Stomach smooth muscle (tissue), 2 donors: Measurements from ENCODE around the gene PTPRB.

Source experiments
- H3K27ac ChIP-seq: one replicate; pipeline ENCODE4 v1.7.0; 2013; ENCODE audit warnings: mild to moderate bottlenecking, low read length, inconsistent platforms
- H3K27me3 ChIP-seq, 2 donors: one replicate each; pipeline ENCODE4 v1.7.0; 2013; ENCODE audit warnings: low read length in 2 of 2; ENCODE audit not compliant: insufficient read depth in 2 of 2, control insufficient read depth in 1 of 2
- H3K36me3 ChIP-seq, 2 donors: one replicate each; pipeline ENCODE4 v1.7.0; 2013; ENCODE audit warnings: low read length in 2 of 2; ENCODE audit not compliant: control insufficient read depth in 2 of 2, insufficient read depth in 2 of 2
- H3K4me1 ChIP-seq: one replicate; pipeline ENCODE4 v1.7.0; 2013; ENCODE audit warnings: low read length; ENCODE audit not compliant: control insufficient read depth, insufficient read depth
- H3K4me3 ChIP-seq, 2 donors: one replicate each; pipeline ENCODE4 v1.7.0; 2013; ENCODE audit warnings: low read length in 2 of 2
- H3K9ac ChIP-seq, 2 donors: one replicate each; pipeline ENCODE4 v1.7.0; 2013; ENCODE audit warnings: low read length in 2 of 2, mild to moderate bottlenecking in 1 of 2
- H3K9me3 ChIP-seq, 2 donors: one replicate each; pipeline ENCODE4 v1.7.0; 2013; ENCODE audit warnings: low read length in 2 of 2; ENCODE audit not compliant: control insufficient read depth in 2 of 2
- donor health status: healthy.
- donor health status: Pancreatic carcinoma.

The PTPRB gene

DNA sequence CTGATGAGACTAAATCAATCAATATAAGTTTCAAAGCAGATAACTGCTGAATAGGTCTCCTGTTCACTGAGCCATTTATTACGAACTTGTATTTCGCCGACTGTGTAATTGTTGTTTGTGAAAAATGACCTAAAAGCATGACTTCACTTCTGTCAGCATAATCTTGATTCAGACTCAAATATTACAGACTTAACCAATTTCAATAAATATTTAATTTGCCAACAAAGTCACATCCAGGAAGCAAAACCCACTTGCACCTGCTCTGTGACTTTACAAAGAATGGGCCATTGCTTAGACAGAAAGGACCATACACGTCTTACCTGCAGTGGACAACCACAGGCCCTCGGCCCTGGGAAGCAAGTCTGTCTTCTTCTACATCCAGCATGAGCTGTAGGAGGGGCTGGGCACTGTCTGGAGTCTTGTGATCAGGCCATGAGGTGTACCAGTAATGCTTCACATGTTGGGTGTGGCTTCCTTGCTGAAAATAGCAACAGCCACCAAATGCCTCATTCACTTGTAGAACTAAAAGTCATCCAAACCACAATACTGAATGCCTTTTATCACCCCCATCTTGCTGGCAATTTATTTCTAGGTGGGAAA lies 23.5 kb upstream of the PTPRB start:
- no peaks in the 10 kb centered on the region for H3K36me3 ChIP-seq
- H3K27ac ChIP-seq = no peak overlapping the region
- H3K27me3 ChIP-seq = no peaks in the 10 kb centered on the region
- no peak overlapping the region for H3K9ac ChIP-seq
- H3K4me3 ChIP-seq = no peak overlapping the region
- H3K9me3 ChIP-seq = no peaks in the 10 kb centered on the region
- no peaks in the 10 kb centered on the region for H3K4me1 ChIP-seq

DNA sequence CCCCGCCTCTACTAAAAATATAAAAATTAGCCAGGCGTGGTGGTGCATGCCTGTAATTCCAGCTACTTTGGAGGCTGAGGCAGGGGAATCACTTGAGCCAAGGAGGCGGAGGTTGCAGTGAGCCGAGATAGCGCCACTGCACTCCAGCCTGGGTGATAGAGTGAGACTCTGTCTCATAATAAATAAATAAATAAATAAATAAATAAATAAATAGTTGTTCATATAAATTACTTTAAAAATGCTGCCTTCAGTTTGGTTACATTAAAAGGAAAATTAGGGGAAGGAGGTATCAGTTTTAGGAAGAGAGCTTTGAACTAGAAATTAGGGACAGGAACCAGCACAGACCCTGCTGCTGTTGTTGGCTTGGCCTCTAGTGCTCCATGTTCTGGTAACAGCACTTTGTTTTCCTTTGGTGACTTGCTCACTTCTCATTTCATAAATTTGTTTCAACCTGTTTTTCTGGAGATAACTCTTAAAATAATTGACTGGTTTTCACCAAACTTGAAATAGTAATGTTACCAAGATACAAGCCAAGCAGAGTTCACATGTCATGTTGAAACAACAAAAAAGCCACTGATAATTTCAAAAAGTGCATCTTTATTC lies 22.9 kb upstream of the PTPRB start:
- Histone ChIP-seq H3K36me3 (no peaks in the 10 kb centered on the region), H3K9ac (no peak overlapping the region), H3K4me3 (no peak overlapping the region), H3K27ac (no peak overlapping the region), H3K4me1 (no peaks in the 10 kb centered on the region), H3K9me3 (no peaks in the 10 kb centered on the region), H3K27me3 (no peaks in the 10 kb centered on the region)

DNA sequence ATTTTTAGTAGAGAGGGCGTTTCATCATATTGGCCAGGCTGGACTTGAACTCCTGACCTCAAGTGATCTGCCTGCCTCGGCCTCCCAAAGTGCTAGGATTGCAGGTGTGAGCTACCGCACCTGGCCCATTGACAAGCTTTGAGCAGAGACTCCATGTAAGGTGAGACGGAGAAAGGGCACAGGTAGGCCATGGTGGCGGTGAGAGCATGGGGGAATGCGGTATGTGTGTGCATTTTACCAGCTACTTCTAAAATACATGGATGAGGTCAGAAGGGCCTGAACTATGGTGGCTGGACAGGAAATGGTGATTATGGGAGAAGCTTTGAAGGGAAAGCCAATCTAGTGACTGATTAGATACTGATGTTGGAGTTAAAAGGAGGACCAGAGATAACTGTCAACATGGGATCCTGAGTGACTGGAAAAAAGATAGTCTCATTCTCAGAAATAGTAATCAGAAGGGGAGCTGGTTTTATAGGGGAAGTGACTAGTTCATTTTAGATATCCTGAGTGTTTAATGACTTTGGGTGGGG lies 21.9 kb upstream of the PTPRB start:
- no peaks in the 10 kb centered on the region for H3K27me3 ChIP-seq
- no peaks in the 10 kb centered on the region for H3K36me3 ChIP-seq
- H3K4me1 ChIP-seq = no peaks in the 10 kb centered on the region
- H3K4me3 ChIP-seq = no peak overlapping the region
- H3K27ac ChIP-seq = no peak overlapping the region
- no peaks in the 10 kb centered on the region for H3K9me3 ChIP-seq
- no peak overlapping the region for H3K9ac ChIP-seq

DNA sequence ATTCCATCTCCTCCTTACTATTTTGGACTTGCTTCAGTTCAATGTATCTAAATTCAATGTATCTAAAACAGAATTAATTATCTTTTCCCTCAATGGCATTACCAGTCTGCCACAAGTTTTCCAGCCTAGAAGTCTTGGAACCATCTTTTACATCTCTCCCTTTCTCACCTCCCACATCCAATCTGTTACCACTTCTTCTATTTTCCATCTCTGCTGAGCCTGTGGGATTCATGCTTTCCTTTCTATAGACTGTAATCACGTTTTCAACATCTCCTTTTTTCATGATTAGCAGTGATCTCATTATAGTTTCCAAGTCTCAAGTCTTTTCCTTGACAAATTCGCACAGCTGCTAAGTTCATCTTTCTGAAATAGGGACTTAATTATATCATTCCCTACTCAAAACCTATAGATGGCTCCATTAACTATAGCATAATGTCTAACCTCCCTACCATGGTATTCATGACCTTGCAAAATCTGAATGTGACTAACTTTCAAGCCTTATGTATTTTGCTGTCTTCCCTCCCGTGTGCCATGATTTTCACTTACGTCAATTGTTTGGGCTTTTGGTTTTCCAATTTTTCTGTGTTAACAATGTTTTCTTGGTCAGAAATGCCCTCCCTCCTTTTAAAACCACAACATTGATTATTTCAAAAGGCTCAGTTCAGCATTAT lies 20.5 kb upstream of the PTPRB start:
- Histone ChIP-seq H3K4me3 (no peak overlapping the region), H3K4me1 (no peaks in the 10 kb centered on the region), H3K27ac (no peak overlapping the region), H3K27me3 (peaks cover 0 to 2% of the 10 kb centered on the region in 2 donors), H3K36me3 (no peaks in the 10 kb centered on the region), H3K9me3 (no peaks in the 10 kb centered on the region), H3K9ac (no peak overlapping the region)

DNA sequence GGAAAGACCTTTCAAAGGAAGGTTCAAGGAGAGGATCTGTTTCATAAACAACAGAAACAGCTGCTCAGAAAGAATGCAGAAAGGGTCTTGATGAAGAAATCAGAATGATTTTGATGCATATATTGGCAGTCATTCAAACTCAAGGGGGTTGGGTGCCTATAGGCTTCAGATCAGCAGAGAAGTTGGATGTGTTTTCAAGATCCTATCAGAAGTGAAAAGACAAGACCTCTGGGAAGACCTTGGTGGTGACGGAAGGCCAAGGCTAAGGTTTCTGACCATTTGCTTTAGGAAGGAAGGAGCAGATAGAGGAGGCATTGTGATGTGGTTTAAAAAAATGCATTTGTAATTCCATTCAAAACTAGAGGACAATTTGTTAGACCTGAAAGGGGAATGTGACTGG lies 15.2 kb upstream of the PTPRB start:
- Histone ChIP-seq H3K27ac (no peak overlapping the region), H3K4me1 (no peaks in the 10 kb centered on the region), H3K27me3 (peaks cover 0 to 2% of the 10 kb centered on the region in 2 donors), H3K9me3 (no peaks in the 10 kb centered on the region), H3K9ac (no peak overlapping the region), H3K4me3 (no peak overlapping the region), H3K36me3 (no peaks in the 10 kb centered on the region)

DNA sequence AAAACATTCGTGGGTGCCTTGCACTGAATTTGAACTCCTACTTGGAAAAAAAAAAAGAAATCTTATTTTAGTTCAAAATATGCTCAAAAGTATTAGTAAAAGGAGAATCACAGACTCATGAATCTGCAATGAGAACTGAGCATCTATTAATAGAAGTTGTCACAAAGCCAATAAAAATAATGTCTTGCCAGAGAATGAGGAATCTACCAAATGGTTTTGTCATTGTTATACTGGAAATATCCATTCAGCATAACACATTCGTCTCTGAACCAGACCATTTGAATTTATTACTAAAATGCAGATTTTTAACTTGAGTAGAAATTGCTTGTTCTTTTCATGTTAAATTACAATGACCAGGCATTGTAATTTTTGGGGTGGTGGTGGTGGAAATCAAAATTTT lies 11.6 kb upstream of the PTPRB start:
- Histone ChIP-seq H3K4me1 (no peaks in the 10 kb centered on the region), H3K27me3 (peaks cover 0 to 2% of the 10 kb centered on the region in 2 donors), H3K9ac (no peak overlapping the region), H3K36me3 (no peaks in the 10 kb centered on the region), H3K27ac (no peak overlapping the region), H3K9me3 (no peaks in the 10 kb centered on the region), H3K4me3 (no peak overlapping the region)

DNA sequence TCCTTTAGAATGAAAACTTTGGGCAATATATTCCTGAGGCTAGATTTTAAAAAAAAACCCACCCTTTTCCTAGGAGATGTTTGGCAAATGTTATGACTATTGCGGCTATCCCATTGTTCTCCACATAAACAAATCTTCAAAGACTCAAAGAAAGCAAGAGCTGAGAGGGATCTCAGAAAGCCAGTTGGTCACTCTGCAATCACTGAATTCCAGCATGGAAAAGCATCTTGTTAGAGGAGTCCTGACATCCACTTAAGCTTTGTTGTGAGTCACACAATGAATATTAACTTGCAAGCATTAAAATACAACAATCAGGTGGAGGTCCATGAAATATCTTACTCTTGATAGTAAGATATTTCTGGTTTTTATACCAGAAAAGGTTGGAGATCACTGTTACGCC lies 11.0 kb upstream of the PTPRB start:
- Histone ChIP-seq H3K36me3 (no peaks in the 10 kb centered on the region), H3K4me3 (no peak overlapping the region), H3K27ac (no peak overlapping the region), H3K27me3 (peaks cover 0 to 2% of the 10 kb centered on the region in 2 donors), H3K4me1 (no peaks in the 10 kb centered on the region), H3K9ac (no peak overlapping the region), H3K9me3 (no peaks in the 10 kb centered on the region)

DNA sequence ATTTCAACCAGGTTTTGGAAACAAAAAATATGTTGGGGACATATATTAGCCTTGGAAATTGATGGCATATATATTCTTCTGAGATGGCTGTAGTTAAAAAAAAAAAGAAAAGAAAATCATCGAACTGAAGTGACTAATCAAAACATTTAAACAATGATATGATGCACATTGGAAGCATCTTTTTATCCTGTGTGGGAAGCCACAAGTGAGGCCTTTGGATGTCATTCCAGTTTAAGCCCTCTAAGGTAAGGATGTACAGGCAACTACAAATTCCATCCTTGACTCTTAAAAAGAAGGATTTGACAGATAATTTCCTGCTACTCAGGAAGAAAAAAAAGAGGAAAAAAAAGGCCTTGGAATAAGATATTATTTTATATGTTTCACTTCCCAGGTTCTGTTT lies 9.6 kb upstream of the PTPRB start:
- no peaks in the 10 kb centered on the region for H3K9me3 ChIP-seq
- no peak overlapping the region for H3K4me3 ChIP-seq
- H3K9ac ChIP-seq = no peak overlapping the region
- no peaks in the 10 kb centered on the region for H3K36me3 ChIP-seq
- H3K27ac ChIP-seq = no peak overlapping the region
- H3K4me1 ChIP-seq = no peaks in the 10 kb centered on the region
- no peaks in the 10 kb centered on the region for H3K27me3 ChIP-seq

DNA sequence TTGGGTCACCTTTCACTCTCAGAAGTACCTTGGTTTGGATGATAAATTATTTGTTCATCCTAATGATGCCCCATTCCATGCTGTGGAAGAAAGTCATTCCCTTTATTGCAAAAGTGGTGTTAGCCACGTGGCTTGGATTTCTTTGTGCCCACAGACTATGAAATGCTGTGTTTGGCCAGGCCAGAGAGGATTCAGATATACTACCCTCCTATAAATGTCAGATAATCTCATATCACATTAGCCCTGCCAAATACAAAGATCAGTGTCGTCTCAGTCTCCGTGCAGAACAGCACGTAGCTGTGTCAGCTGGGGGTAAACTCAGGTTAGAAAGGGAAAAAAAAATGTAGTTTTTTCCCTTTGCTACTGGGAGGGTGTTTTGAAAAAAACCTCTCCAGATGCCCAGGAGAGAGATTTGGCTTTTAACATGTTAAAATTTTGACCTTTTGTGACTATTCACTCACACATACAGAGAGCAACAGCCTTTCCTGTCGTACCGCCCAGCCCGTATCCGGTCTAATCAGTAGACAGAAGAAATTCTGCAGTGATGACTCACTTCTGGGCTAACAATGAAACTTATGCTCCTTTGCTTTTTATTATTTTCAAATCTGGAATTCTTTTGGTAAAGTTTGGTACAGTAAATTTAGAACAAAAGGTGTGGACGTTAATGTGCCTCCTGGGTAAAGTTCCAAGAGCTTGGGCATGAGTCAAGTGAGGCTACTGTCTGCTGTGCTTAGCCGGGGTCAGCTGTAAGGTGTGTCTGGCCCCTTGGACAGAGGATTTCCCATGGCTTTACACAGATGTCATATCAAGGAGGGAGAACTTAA lies 8.5 kb upstream of the PTPRB start:
- Histone ChIP-seq H3K27me3 (no peaks in the 10 kb centered on the region), H3K9me3 (no peaks in the 10 kb centered on the region), H3K4me3 (no peak overlapping the region), H3K9ac (no peak overlapping the region), H3K36me3 (no peaks in the 10 kb centered on the region), H3K4me1 (no peaks in the 10 kb centered on the region), H3K27ac (no peak overlapping the region)

DNA sequence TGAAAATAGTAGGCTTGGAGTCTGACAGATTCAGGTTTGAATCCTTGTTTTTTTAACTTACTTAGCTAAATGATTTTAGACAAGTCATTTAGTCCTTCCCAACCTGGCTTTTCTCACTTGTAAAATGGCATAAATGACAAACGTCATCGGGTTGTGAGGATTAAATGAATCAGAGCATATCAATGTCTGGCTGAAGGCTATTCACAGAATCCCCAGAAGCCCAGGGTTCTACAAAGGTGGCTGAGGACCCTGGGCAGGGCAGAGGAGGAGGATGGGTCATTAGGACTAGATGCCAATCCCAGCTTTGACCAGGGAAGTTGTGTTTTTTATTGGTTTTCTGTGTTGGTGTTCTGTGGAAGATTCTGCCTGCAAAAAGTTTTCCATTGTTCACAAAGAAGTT lies 7.6 kb upstream of the PTPRB start:
- Histone ChIP-seq H3K36me3 (no peaks in the 10 kb centered on the region), H3K27ac (no peak overlapping the region)

More for the DNA sequence above, 7.6 kb upstream of the PTPRB start:
- no peaks in the 10 kb centered on the region for H3K27me3 ChIP-seq
- H3K4me3 ChIP-seq = no peak overlapping the region
- no peaks in the 10 kb centered on the region for H3K4me1 ChIP-seq
- H3K9me3 ChIP-seq = no peaks in the 10 kb centered on the region
- no peak overlapping the region for H3K9ac ChIP-seq
